Measurements from ENCODE around the gene P3H1.

The P3H1 gene

GRCh38 chr1:42769811-42770210 is 3.0 kb upstream of the P3H1 start:
- TF ChIP-seq SPI1 (IDR thresholded peaks at IDR 0.05; ENCODE audit: borderline replicate concordance, low read depth) = no peak
- TF ChIP-seq CTCF (IDR thresholded peaks at IDR 0.05; ENCODE audit: insufficient read depth, low read length) = no peak
- TF ChIP-seq GABPA (IDR thresholded peaks at IDR 0.05; ENCODE audit: low read depth) = no peak
- TF ChIP-seq, protein P1, sequence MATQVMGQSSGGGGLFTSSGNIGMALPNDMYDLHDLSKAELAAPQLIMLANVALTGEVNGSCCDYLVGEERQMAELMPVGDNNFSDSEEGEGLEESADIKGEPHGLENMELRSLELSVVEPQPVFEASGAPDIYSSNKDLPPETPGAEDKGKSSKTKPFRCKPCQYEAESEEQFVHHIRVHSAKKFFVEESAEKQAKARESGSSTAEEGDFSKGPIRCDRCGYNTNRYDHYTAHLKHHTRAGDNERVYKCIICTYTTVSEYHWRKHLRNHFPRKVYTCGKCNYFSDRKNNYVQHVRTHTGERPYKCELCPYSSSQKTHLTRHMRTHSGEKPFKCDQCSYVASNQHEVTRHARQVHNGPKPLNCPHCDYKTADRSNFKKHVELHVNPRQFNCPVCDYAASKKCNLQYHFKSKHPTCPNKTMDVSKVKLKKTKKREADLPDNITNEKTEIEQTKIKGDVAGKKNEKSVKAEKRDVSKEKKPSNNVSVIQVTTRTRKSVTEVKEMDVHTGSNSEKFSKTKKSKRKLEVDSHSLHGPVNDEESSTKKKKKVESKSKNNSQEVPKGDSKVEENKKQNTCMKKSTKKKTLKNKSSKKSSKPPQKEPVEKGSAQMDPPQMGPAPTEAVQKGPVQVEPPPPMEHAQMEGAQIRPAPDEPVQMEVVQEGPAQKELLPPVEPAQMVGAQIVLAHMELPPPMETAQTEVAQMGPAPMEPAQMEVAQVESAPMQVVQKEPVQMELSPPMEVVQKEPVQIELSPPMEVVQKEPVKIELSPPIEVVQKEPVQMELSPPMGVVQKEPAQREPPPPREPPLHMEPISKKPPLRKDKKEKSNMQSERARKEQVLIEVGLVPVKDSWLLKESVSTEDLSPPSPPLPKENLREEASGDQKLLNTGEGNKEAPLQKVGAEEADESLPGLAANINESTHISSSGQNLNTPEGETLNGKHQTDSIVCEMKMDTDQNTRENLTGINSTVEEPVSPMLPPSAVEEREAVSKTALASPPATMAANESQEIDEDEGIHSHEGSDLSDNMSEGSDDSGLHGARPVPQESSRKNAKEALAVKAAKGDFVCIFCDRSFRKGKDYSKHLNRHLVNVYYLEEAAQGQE (IDR thresholded peaks at IDR 0.05; ENCODE audit: insufficient replicate concordance, low read depth) = no peak
- no peak for TF ChIP-seq POLR2AphosphoS5 (IDR thresholded peaks at IDR 0.05; ENCODE audit: low read depth)
- H3K27ac ChIP-seq (replicated peaks) = no peak overlapping the region
- DNase-seq (ENCODE audit: low read depth in 1 of 2, low spot score in 1 of 2) = no peak
- no peaks in the 10 kb centered on the region for H3K27me3 ChIP-seq (ENCODE audit: insufficient read depth, poor library complexity, severe bottlenecking)
- H3K4me3 ChIP-seq (replicated peaks; ENCODE audit: insufficient read depth, low read length) = no peak overlapping the region

DNA sequence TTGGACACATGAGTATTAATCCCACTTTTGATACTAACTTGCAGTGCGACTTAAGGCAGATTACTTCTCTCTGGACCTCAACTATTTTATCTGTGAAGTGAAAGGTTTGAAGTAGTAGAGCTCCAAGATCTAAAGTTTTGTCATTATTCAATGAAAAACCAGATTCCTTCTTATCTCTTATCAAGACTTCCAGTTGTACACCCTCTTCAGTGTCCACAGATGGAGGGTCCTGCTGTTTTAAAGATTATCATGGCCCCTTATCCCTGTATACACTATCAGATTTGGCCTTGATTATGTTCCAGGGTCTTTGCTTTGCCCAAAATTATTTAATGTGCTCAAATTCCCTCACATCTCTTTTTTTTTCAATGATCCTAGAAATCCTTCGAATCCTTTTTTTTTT is 1.3 kb upstream of the P3H1 start:
- DNase-seq (ENCODE audit: low read depth in 1 of 2, low spot score in 1 of 2) = no peak
- TF ChIP-seq, protein P1 (IDR thresholded peaks at IDR 0.05; ENCODE audit: insufficient replicate concordance, low read depth) = no peak
- no peak for TF ChIP-seq CTCF (IDR thresholded peaks at IDR 0.05; ENCODE audit: insufficient read depth, low read length)
- no peak for TF ChIP-seq GABPA (IDR thresholded peaks at IDR 0.05; ENCODE audit: low read depth)
- no peak for TF ChIP-seq SPI1 (IDR thresholded peaks at IDR 0.05; ENCODE audit: borderline replicate concordance, low read depth)
- Histone ChIP-seq H3K27ac (replicated peaks) (peak overlapping the region; percentile 85), H3K4me3 (replicated peaks; ENCODE audit: insufficient read depth, low read length) (peak overlapping the region; percentile 98), H3K27me3 (ENCODE audit: insufficient read depth, poor library complexity, severe bottlenecking) (no peaks in the 10 kb centered on the region)

DNA sequence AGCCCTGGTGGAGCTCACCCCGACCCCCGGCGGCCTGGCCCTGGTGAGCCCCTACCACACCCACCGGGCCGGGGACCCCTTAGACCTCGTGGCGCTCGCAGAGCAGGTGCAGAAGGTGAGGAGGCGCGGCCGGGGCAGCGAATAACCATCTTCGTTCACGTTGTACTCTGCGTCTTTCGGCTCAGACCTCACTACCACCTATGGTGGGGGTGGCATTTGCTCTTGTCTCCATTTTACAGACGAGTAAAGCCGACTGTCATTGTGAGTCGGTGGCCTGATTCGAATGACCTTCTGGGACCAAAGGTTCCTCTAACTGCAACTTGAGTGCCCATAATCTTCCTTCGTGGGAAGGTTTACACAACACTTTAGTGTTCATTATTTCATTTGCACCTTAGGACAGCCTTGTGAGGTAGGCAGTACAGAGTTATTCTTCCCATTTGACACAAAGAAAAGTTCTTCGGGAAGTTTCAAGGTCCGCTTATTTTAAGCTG is 727 bp upstream of the P3H1 start:
- TF ChIP-seq CTCF (IDR thresholded peaks at IDR 0.05; ENCODE audit: insufficient read depth, low read length) = no peak
- TF ChIP-seq SPI1 (IDR thresholded peaks at IDR 0.05; ENCODE audit: borderline replicate concordance, low read depth) = no peak
- TF ChIP-seq, protein P1 (IDR thresholded peaks at IDR 0.05; ENCODE audit: insufficient replicate concordance, low read depth) = no peak
- no peak for TF ChIP-seq GABPA (IDR thresholded peaks at IDR 0.05; ENCODE audit: low read depth)
- TF ChIP-seq POLR2AphosphoS5 (IDR thresholded peaks at IDR 0.05; ENCODE audit: low read depth) = no peak
- Histone ChIP-seq H3K4me3 (replicated peaks; ENCODE audit: insufficient read depth, low read length) (peak overlapping the region; percentile 98), H3K27ac (replicated peaks) (peak overlapping the region; percentile 85), H3K27me3 (ENCODE audit: insufficient read depth, poor library complexity, severe bottlenecking) (no peaks in the 10 kb centered on the region)
- peak in 1 of 2 experiments; percentile 25 for DNase-seq (ENCODE audit: low read depth in 1 of 2, low spot score in 1 of 2)
